H9 (cell line): ENCODE measurements around the gene CFI. TPM values are rescaled to one million over a fixed set of nuclear protein-coding genes. Genes with fewer than 3 reads are reported as not detected.

Experiments
- DNase-seq: peaks from one replicate; pipeline ENCODE4 v3.0.0-alpha.2; 2017
- H2AFZ ChIP-seq: one replicate; pipeline ENCODE4 v1.6.1; 2013; ENCODE audit warnings: mild to moderate bottlenecking, low read length, control low read depth, moderate library complexity
- H2AK5ac ChIP-seq: 2 replicates; pipeline ENCODE4 v1.6.1; 2013; ENCODE audit warnings: low read length, control low read depth, mixed read lengths; ENCODE audit not compliant: insufficient read length
- H2BK120ac ChIP-seq: one replicate; pipeline ENCODE4 v1.6.1; 2013; ENCODE audit warnings: low read depth, mild to moderate bottlenecking, low read length, control low read depth, inconsistent platforms; ENCODE audit not compliant: poor library complexity, severe bottlenecking
- H2BK12ac ChIP-seq: 2 replicates; pipeline ENCODE4 v1.6.1; 2013; ENCODE audit warnings: low read length, control low read depth, mixed read lengths, low read depth; ENCODE audit not compliant: insufficient read length
- H2BK15ac ChIP-seq: 2 replicates; pipeline ENCODE4 v1.6.1; 2013; ENCODE audit warnings: low read depth, low read length, control low read depth
- H2BK20ac ChIP-seq: one replicate; pipeline ENCODE4 v1.6.1; 2013; ENCODE audit warnings: low read depth, mild to moderate bottlenecking, low read length, control low read depth, inconsistent platforms; ENCODE audit not compliant: poor library complexity, severe bottlenecking
- H2BK5ac ChIP-seq: 2 replicates; pipeline ENCODE4 v1.6.1; 2013; ENCODE audit warnings: low read length, control low read depth, mixed read lengths; ENCODE audit not compliant: insufficient read length
- H3K14ac ChIP-seq: 2 replicates; pipeline ENCODE4 v1.6.1; 2013; ENCODE audit warnings: low read length, control low read depth; ENCODE audit not compliant: insufficient read depth
- H3K18ac ChIP-seq: 2 replicates; pipeline ENCODE4 v1.6.1; 2013; ENCODE audit warnings: low read depth, mild to moderate bottlenecking, mixed read lengths, low read length, control low read depth; ENCODE audit not compliant: insufficient read length
- H3K23ac ChIP-seq: 2 replicates; pipeline ENCODE4 v1.6.1; 2013; ENCODE audit warnings: low read length, control low read depth, mixed read lengths, low read depth; ENCODE audit not compliant: insufficient read length
- H3K23me2 ChIP-seq: 2 replicates; pipeline ENCODE4 v1.6.1; 2013; ENCODE audit warnings: low read depth, mild to moderate bottlenecking, mixed read lengths, low read length, control low read depth; ENCODE audit not compliant: insufficient read length, poor library complexity, severe bottlenecking
- H3K27ac ChIP-seq: 2 replicates; pipeline ENCODE4 v1.5.1; 2013; ENCODE audit warnings: low read length, control low read depth, mixed read lengths, low read depth; ENCODE audit not compliant: insufficient read length
- H3K27me3 ChIP-seq: 2 replicates; pipeline ENCODE4 v1.6.1; 2013; ENCODE audit warnings: low read length, control low read depth, inconsistent platforms; ENCODE audit not compliant: insufficient read depth
- H3K4ac ChIP-seq: 2 replicates; pipeline ENCODE4 v1.6.1; 2013; ENCODE audit warnings: low read depth, mild to moderate bottlenecking, control low read depth, inconsistent platforms, low read length, moderate library complexity
- H3K4me1 ChIP-seq: 2 replicates; pipeline ENCODE4 v1.6.1; 2013; ENCODE audit warnings: low read length, control low read depth, inconsistent platforms; ENCODE audit not compliant: insufficient read depth
- H3K4me2 ChIP-seq: 2 replicates; pipeline ENCODE4 v1.6.1; 2013; ENCODE audit warnings: low read length, control low read depth, mixed read lengths; ENCODE audit not compliant: insufficient read length, insufficient read depth
- H3K56ac ChIP-seq: 2 replicates; pipeline ENCODE4 v1.6.1; 2013; ENCODE audit warnings: low read depth, mild to moderate bottlenecking, mixed read lengths, low read length, control low read depth; ENCODE audit not compliant: insufficient read length
- H3K79me1 ChIP-seq: 2 replicates; pipeline ENCODE4 v1.6.1; 2013; ENCODE audit warnings: low read depth, mild to moderate bottlenecking, moderate library complexity, low read length, control low read depth, inconsistent platforms; ENCODE audit not compliant: insufficient read depth, poor library complexity, severe bottlenecking
- H3K79me2 ChIP-seq: 2 replicates; pipeline ENCODE4 v1.6.1; 2013; ENCODE audit warnings: low read length, control low read depth, inconsistent platforms; ENCODE audit not compliant: insufficient read depth
- H3K9ac ChIP-seq: 2 replicates; pipeline ENCODE4 v1.6.1; 2013; ENCODE audit warnings: low read length, control low read depth, mixed read lengths; ENCODE audit not compliant: insufficient read length; ENCODE audit errors: extremely low read depth
- H3K9me3 ChIP-seq: one replicate; pipeline ENCODE4 v1.6.1; 2013; ENCODE audit warnings: low read depth, low read length, inconsistent platforms; ENCODE audit not compliant: control insufficient read depth
- H3T11ph ChIP-seq: one replicate; pipeline ENCODE4 v1.6.1; 2013; ENCODE audit warnings: mild to moderate bottlenecking, low read length, control low read depth, inconsistent platforms
- H4K20me1 ChIP-seq: one replicate; pipeline ENCODE4 v1.6.1; 2013; ENCODE audit not compliant: control insufficient read depth, insufficient read length, insufficient read depth
- H4K5ac ChIP-seq: 2 replicates; pipeline ENCODE4 v1.6.1; 2013; ENCODE audit warnings: low read depth, mild to moderate bottlenecking, mixed read lengths, low read length, control low read depth; ENCODE audit not compliant: insufficient read length
- H4K8ac ChIP-seq: replicated peaks from 2 replicates; pipeline ENCODE4 v1.6.1; 2013; ENCODE audit warnings: low read length, control low read depth, mixed read lengths, low read depth; ENCODE audit not compliant: insufficient read length
- H4K91ac ChIP-seq: 2 replicates; pipeline ENCODE4 v1.6.1; 2013; ENCODE audit warnings: low read depth, mild to moderate bottlenecking, moderate library complexity, mixed read lengths, low read length, control low read depth; ENCODE audit not compliant: insufficient read length
- H3K27ac Mint-ChIP-seq, 3 experiments: 2 replicates in 2 of 3; 3 replicates in 1 of 3; pipeline ENCODE4 v1.8.0; 2020 to 2021; ENCODE audit warnings: mixed read lengths in 3 of 3, mild to moderate bottlenecking in 1 of 3, moderate library complexity in 1 of 3
- H3K27me3 Mint-ChIP-seq: 2 replicates; pipeline ENCODE4 v1.8.0; 2021; ENCODE audit warnings: low read depth, mild to moderate bottlenecking, moderate library complexity, mixed read lengths
- H3K36me3 Mint-ChIP-seq, 3 experiments: 2 replicates in 2 of 3; 3 replicates in 1 of 3; pipeline ENCODE4 v1.8.0; 2020 to 2021; ENCODE audit warnings: low read depth in 3 of 3, mixed read lengths in 3 of 3; ENCODE audit not compliant: insufficient read depth in 1 of 3
- H3K4me1 Mint-ChIP-seq, 2 experiments: 2 replicates each; pipeline ENCODE4 v1.8.0; 2020; ENCODE audit warnings: mixed read lengths in 2 of 2
- H3K4me3 Mint-ChIP-seq, 2 experiments: 2 replicates in 1 of 2; 3 replicates in 1 of 2; pipeline ENCODE4 v1.8.0; 2020 to 2021; ENCODE audit warnings: mild to moderate bottlenecking in 2 of 2, mixed read lengths in 2 of 2, moderate library complexity in 1 of 2
- H3K9me3 Mint-ChIP-seq, 2 experiments: 2 replicates in 1 of 2; 3 replicates in 1 of 2; pipeline ENCODE4 v1.8.0; 2020; ENCODE audit warnings: mild to moderate bottlenecking in 2 of 2, mixed read lengths in 2 of 2, moderate library complexity in 1 of 2
- WGBS: extraction: QIAGEN DNeasy Blood & Tissue Kit; methylation state at CpG from one replicate; pipeline ENCODE4 v1.1.7; 2013; ENCODE audit warnings: missing lambda C conversion rate, low lambda C conversion rate, mixed read lengths; ENCODE audit not compliant: insufficient read length; ENCODE audit errors: extremely low coverage; 5-methylcytosine and 5-hydroxymethylcytosine counted together
- total RNA-seq: library from RNA; stranded (reverse); gene quantifications from 2 replicates; pipeline ENCODE4 v1.2.1, GENCODE V29; 2021
- TF ChIP-seq, protein P1 (sequence below): fragments of 200-600 bp; sonication (generic); conservative IDR thresholded peaks from 3 replicates; pipeline ENCODE4 v1.8.0; 2021; ENCODE audit warnings: antibody characterized with exemption, mild to moderate bottlenecking

The CFI gene
- total RNA-seq, 1 experiment from 2014 or later = not detected

DNA sequence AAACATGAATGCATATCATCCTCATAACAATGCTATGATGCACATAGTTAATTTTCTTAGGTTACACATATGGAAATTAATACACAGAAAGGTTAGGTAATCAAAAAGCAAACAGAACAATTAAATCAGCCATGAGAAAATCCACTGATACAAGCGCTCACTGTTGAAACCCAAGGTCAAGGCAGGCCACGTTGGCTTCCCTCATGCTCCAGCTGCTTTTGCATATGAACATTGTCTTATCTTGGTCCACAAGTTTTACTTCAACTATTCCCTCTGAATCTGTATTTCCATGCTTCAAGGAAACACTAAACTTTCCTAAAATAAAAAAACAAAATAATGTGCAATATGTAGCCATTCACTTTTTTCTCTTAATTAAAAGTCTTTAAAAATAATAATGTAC, 37.4 kb downstream of the CFI start:
- Mint-ChIP-seq H3K4me3 (no peak overlapping the region), H3K27me3 (peaks cover 5% of the 10 kb centered on the region), H3K9me3 (no peaks in the 10 kb centered on the region), H3K4me1 (peaks cover 0 to 5% of the 10 kb centered on the region in 2 experiments; a peak in 2 of 4 replicates), H3K27ac (no peak overlapping the region), H3K36me3 (no peaks in the 10 kb centered on the region)
- no peak overlapping the region for H2AK5ac ChIP-seq
- H3K4me1 ChIP-seq = no peaks in the 10 kb centered on the region
- no peak overlapping the region for H4K5ac ChIP-seq
- no peak overlapping the region for H3K23ac ChIP-seq
- no peak overlapping the region for H3K4me2 ChIP-seq
- no peak overlapping the region for H2BK120ac ChIP-seq
- no peak overlapping the region for H2BK12ac ChIP-seq
- no peak overlapping the region for H3K4ac ChIP-seq
- H3K27ac ChIP-seq = no peak overlapping the region
- no peaks in the 10 kb centered on the region for H3K79me1 ChIP-seq
- no peak overlapping the region for H2BK15ac ChIP-seq
- no peak overlapping the region for H3K9ac ChIP-seq
- TF ChIP-seq, protein P1, sequence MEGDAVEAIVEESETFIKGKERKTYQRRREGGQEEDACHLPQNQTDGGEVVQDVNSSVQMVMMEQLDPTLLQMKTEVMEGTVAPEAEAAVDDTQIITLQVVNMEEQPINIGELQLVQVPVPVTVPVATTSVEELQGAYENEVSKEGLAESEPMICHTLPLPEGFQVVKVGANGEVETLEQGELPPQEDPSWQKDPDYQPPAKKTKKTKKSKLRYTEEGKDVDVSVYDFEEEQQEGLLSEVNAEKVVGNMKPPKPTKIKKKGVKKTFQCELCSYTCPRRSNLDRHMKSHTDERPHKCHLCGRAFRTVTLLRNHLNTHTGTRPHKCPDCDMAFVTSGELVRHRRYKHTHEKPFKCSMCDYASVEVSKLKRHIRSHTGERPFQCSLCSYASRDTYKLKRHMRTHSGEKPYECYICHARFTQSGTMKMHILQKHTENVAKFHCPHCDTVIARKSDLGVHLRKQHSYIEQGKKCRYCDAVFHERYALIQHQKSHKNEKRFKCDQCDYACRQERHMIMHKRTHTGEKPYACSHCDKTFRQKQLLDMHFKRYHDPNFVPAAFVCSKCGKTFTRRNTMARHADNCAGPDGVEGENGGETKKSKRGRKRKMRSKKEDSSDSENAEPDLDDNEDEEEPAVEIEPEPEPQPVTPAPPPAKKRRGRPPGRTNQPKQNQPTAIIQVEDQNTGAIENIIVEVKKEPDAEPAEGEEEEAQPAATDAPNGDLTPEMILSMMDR = no peak
- no peaks in the 10 kb centered on the region for H3K9me3 ChIP-seq
- H4K20me1 ChIP-seq = no peaks in the 10 kb centered on the region
- no peak for DNase-seq
- H3K18ac ChIP-seq = no peak overlapping the region
- no peak overlapping the region for H3K56ac ChIP-seq
- no peak overlapping the region for H3K14ac ChIP-seq
- H2BK5ac ChIP-seq = no peak overlapping the region
- H3T11ph ChIP-seq = no peak overlapping the region
- no peak overlapping the region for H4K91ac ChIP-seq
- H3K27me3 ChIP-seq = no peaks in the 10 kb centered on the region
- no peak overlapping the region for H2AFZ ChIP-seq
- H2BK20ac ChIP-seq = no peak overlapping the region
- no peak overlapping the region for H4K8ac ChIP-seq
- no CpG with 5 or more reads among the region's 2 CpGs for WGBS
- H3K23me2 ChIP-seq = no peaks in the 10 kb centered on the region
- no peaks in the 10 kb centered on the region for H3K79me2 ChIP-seq
